Measurements from ENCODE around the gene MMAB. TPM values are rescaled to one million over a fixed set of nuclear protein-coding genes. Genes with fewer than 3 reads are reported as not detected.

MMAB gene
- total and polyA plus RNA-seq, 3 experiments from 2014 or later, result 15.7 to 44.2 (median 38.5) TPM

DNA sequence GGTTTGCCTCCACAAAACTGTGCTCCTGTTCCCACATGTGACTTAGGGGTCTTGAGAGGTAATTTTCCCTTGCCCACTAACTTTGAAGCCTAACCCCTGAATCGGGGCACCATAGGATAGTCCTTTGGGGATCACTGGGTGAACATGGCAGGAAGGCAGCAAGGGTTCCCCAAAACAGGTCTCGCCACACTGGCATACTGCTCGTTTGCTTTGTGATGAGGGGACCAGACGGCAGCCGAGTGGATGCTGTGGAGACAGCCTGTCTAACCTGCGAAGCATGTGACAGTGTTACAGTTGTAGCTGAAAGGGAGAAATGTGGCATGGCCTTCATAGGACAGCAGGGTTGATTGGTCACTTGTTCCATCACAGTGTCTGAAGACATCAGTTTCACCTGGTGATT is 53.5 kb downstream of the MMAB start:
- Mint-ChIP-seq H3K36me3 (peaks cover 13 to 94% (median 46%) of the 10 kb centered on the region in 3 donors), H3K9me3 (no peaks in the 10 kb centered on the region), H3K4me1 (peaks cover 0 to 5% (median 0%) of the 10 kb centered on the region in 3 donors), H3K4me3 (no peak overlapping the region), H3K27ac (no peak overlapping the region), H3K27me3 (peaks cover 0 to 2% of the 10 kb centered on the region in 2 donors)
- H3K36me3 ChIP-seq (ENCODE audit: insufficient read depth, low read length), result peaks cover 52% of the 10 kb centered on the region
- no peak overlapping the region for H3K27ac ChIP-seq (ENCODE audit: low read depth, low read length)
- ChIA-PET POLR2A (no interaction called here), CTCF (interaction anchor here (1.3 to 4.1 kb wide), 3 partner anchors 40 to 255 kb away, joined by 3 to 26 read pairs (median 3); no protein-coding TSS in a partner anchor)
- DNase-seq, result no peak
- no peaks in the 10 kb centered on the region for H3K4me1 ChIP-seq (ENCODE audit: insufficient read depth, low read length)
- no peaks in the 10 kb centered on the region for H3K9me3 ChIP-seq (ENCODE audit: low read length)
- no peak overlapping the region for H3K4me3 ChIP-seq (ENCODE audit: low read length)
- H3K27me3 ChIP-seq (ENCODE audit: insufficient read depth, low read length, poor library complexity, severe bottlenecking), result no peaks in the 10 kb centered on the region

DNA sequence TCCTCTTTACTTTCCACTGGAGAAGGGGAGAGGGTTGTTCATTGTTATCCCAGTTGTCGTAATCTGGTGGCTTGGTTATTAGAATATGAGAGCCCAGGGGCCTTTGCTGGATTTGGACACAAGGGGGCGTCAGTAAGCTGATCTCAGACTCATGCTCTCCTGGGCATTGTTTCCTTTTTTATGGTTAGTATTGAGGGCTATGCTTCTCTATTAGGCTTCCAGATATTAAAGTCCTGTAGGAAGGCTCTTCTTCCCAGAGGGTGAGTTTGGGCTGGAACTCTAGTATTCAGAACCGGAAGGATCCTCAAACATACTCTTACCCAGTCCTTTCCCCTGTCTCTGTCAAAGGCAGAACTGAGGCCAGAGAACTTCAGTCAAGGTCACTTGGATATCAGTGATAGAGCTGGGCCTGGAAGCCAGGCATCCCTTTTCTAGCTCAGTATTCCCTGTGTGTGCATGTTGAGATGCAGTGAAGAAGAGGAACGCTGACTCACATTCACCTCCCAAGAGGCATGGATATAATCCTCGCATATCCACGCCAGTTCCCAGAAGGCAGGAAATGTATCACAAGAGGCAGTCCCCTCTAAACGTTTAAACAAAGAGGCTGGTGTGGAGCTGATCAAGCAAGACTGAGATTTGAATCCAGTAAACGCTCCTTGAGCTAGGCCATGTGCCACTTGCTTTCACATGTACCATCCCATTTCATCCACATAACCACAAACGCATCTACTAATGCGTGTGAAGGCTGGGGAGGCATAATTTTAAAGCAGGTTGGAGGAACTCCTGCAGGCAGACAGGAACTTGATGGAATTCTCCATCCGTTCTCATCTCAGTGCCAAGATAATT is 54.3 kb downstream of the MMAB start:
- Mint-ChIP-seq H3K4me3 (no peak overlapping the region), H3K4me1 (peaks cover 0 to 5% (median 0%) of the 10 kb centered on the region in 3 donors), H3K9me3 (no peaks in the 10 kb centered on the region), H3K27me3 (peaks cover 0 to 2% of the 10 kb centered on the region in 2 donors), H3K36me3 (peaks cover 17 to 94% (median 46%) of the 10 kb centered on the region in 3 donors), H3K27ac (peak overlapping the region in 4 of 8 donors; percentile 7 to 78 (median 53))
- Histone ChIP-seq H3K27ac (ENCODE audit: low read depth, low read length) (no peak overlapping the region), H3K27me3 (ENCODE audit: insufficient read depth, low read length, poor library complexity, severe bottlenecking) (no peaks in the 10 kb centered on the region), H3K4me1 (ENCODE audit: insufficient read depth, low read length) (no peaks in the 10 kb centered on the region), H3K4me3 (ENCODE audit: low read length) (no peak overlapping the region), H3K9me3 (ENCODE audit: low read length) (no peaks in the 10 kb centered on the region), H3K36me3 (ENCODE audit: insufficient read depth, low read length) (peaks cover 54% of the 10 kb centered on the region)
- CTCF ChIA-PET, result interaction anchor here (0.7 to 4.1 kb wide), 5 partner anchors 9 to 256 kb away, joined by 3 to 26 read pairs (median 3); no protein-coding TSS in a partner anchor
- POLR2A ChIA-PET, result no interaction called here
- DNase-seq, result peak; percentile 33 to 66 (median 42)

DNA sequence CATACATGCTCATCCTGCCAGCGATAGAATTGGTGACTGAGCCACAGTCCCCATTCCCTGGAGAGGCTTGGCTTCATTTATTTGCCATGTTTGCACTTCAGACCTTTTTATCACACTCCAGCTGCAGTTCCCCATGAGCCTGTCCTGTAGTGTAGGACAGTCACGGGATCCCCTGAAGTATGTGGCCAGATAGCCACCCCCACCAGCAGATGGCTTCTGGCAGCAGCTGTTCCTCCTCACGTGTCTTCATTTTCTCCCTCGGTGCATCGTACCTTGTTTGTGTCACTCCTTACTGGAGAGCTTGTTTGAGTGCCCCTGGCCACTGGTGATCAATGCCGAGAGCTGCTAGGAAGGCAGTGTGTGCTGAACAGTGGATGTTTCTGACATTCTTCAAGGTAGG is 55.7 kb downstream of the MMAB start:
- no peak for DNase-seq
- H3K27me3 ChIP-seq (ENCODE audit: insufficient read depth, low read length, poor library complexity, severe bottlenecking), result no peaks in the 10 kb centered on the region
- H3K9me3 ChIP-seq (ENCODE audit: low read length), result no peaks in the 10 kb centered on the region
- H3K36me3 ChIP-seq (ENCODE audit: insufficient read depth, low read length), result peaks cover 58% of the 10 kb centered on the region
- Mint-ChIP-seq H3K9me3 (no peaks in the 10 kb centered on the region), H3K4me1 (peaks cover 0 to 5% (median 0%) of the 10 kb centered on the region in 3 donors), H3K27me3 (no peaks in the 10 kb centered on the region), H3K4me3 (no peak overlapping the region), H3K27ac (no peak overlapping the region), H3K36me3 (peaks cover 17 to 93% (median 45%) of the 10 kb centered on the region in 3 donors)
- H3K4me3 ChIP-seq (ENCODE audit: low read length), result no peak overlapping the region
- POLR2A ChIA-PET, result no interaction called here
- no peaks in the 10 kb centered on the region for H3K4me1 ChIP-seq (ENCODE audit: insufficient read depth, low read length)
- no peak overlapping the region for H3K27ac ChIP-seq (ENCODE audit: low read depth, low read length)
- CTCF ChIA-PET, result interaction anchor here (4.1 kb wide), 1 partner anchor 257 kb away, joined by 26 read pairs; no protein-coding TSS in a partner anchor

DNA sequence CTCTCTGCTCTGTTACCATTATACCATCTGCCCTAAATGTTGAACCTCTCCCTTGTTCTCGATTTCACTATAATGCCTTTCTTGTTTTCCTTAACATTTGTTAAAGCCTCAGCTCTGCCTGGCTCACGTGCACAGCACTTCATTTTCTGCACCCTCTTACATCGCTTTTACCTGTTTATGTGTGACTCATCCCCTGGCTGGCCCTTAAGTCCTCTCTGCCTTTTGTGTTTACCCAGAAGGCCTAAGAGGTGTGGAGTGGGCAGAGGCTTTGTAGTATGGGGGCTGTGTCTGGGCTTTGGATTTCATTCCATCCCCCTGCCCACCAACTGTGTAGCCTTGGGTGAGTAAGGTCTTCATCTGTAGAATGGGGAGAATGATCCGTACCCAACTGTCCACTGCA is 59.3 kb downstream of the MMAB start:
- Mint-ChIP-seq H3K4me3 (no peak overlapping the region), H3K4me1 (peaks cover 0 to 5% (median 0%) of the 10 kb centered on the region in 3 donors), H3K9me3 (no peaks in the 10 kb centered on the region), H3K36me3 (peaks cover 19 to 93% (median 48%) of the 10 kb centered on the region in 3 donors), H3K27ac (no peak overlapping the region), H3K27me3 (no peaks in the 10 kb centered on the region)
- Histone ChIP-seq H3K4me1 (ENCODE audit: insufficient read depth, low read length) (no peaks in the 10 kb centered on the region), H3K27me3 (ENCODE audit: insufficient read depth, low read length, poor library complexity, severe bottlenecking) (no peaks in the 10 kb centered on the region), H3K36me3 (ENCODE audit: insufficient read depth, low read length) (peaks cover 55% of the 10 kb centered on the region), H3K27ac (ENCODE audit: low read depth, low read length) (no peak overlapping the region), H3K4me3 (ENCODE audit: low read length) (no peak overlapping the region), H3K9me3 (ENCODE audit: low read length) (no peaks in the 10 kb centered on the region)
- ChIA-PET CTCF (no interaction called here), POLR2A (no interaction called here)
- DNase-seq, result no peak

DNA sequence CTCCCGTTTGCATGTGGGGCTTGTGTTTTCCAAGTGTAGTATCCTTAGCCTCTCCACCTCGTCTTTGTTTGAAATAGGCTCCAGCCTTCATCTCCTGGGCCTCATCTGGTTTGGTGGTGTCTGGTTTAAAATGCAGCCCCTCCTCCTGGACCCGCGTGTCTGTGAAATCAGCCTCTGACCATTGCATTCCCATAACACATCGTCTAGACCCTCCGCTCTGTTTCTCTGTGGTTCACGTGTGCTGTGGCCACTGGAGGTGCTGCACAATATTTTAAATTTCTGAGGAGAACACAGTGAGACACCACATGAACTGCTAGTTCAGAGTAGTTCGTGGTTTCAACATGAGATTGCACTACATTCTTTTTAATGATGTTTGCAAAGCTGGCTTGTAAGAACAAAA is 60.3 kb downstream of the MMAB start:
- Mint-ChIP-seq H3K27me3 (no peaks in the 10 kb centered on the region), H3K4me3 (no peak overlapping the region), H3K36me3 (peaks cover 10 to 93% (median 42%) of the 10 kb centered on the region in 3 donors), H3K27ac (peak overlapping the region in 1 of 8 donors; percentile 7), H3K9me3 (no peaks in the 10 kb centered on the region), H3K4me1 (no peaks in the 10 kb centered on the region)
- no peak overlapping the region for H3K27ac ChIP-seq (ENCODE audit: low read depth, low read length)
- peaks cover 55% of the 10 kb centered on the region for H3K36me3 ChIP-seq (ENCODE audit: insufficient read depth, low read length)
- no peaks in the 10 kb centered on the region for H3K4me1 ChIP-seq (ENCODE audit: insufficient read depth, low read length)
- DNase-seq, result no peak
- H3K27me3 ChIP-seq (ENCODE audit: insufficient read depth, low read length, poor library complexity, severe bottlenecking), result no peaks in the 10 kb centered on the region
- H3K4me3 ChIP-seq (ENCODE audit: low read length), result no peak overlapping the region
- POLR2A ChIA-PET, result no interaction called here
- no peaks in the 10 kb centered on the region for H3K9me3 ChIP-seq (ENCODE audit: low read length)
- CTCF ChIA-PET, result no interaction called here

DNA sequence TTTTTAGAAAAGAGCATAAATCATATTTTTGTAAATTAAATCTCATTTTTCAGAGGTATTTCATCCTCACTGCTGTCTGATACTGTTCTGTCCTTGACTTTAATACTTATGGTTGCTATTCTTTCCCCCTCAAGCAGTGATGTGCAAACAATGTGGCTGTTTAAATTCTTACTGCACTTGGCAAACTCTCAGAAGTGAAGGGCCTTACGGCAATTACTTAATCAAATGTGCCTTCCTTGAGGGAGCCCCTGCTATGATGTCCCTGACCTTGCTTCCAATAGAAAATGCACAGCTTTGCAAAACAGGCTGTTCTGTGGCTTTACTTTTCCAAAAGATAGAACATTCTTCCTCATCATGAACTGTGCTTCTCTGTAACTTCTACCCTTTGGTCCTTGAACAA is 60.7 kb downstream of the MMAB start:
- Mint-ChIP-seq H3K9me3 (no peaks in the 10 kb centered on the region), H3K36me3 (peaks cover 10 to 93% (median 38%) of the 10 kb centered on the region in 3 donors), H3K27ac (no peak overlapping the region), H3K4me1 (no peaks in the 10 kb centered on the region), H3K27me3 (no peaks in the 10 kb centered on the region), H3K4me3 (no peak overlapping the region)
- Histone ChIP-seq H3K9me3 (ENCODE audit: low read length) (no peaks in the 10 kb centered on the region), H3K36me3 (ENCODE audit: insufficient read depth, low read length) (peaks cover 54% of the 10 kb centered on the region), H3K4me1 (ENCODE audit: insufficient read depth, low read length) (no peaks in the 10 kb centered on the region), H3K27me3 (ENCODE audit: insufficient read depth, low read length, poor library complexity, severe bottlenecking) (no peaks in the 10 kb centered on the region), H3K27ac (ENCODE audit: low read depth, low read length) (no peak overlapping the region), H3K4me3 (ENCODE audit: low read length) (no peak overlapping the region)
- ChIA-PET CTCF (no interaction called here), POLR2A (no interaction called here)
- no peak for DNase-seq

DNA sequence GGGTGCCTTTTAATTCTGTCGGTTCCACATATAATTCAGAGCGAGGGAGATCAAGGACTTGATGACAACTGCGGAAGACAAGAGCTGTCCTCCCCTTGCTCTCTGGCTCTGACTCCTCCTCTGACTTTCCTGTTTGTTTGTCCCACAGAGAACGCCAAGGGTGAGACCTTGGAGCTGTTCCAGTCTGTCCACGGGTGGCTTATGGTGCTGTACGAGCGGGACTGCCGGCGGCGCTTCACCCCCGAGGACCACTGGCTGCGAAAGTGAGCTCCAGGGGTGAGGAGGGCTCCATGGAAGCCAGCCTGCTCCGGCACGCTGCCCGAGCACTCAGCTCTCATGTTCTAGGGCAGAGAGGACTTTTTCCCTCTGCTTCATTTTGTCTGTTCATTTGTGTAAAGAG is 63.1 kb downstream of the MMAB start:
- H3K4me3 ChIP-seq (ENCODE audit: low read length), result no peak overlapping the region
- Mint-ChIP-seq H3K36me3 (peaks cover 13 to 94% (median 26%) of the 10 kb centered on the region in 3 donors), H3K27ac (peak overlapping the region in 1 of 8 donors; percentile 1), H3K27me3 (no peaks in the 10 kb centered on the region), H3K4me1 (no peaks in the 10 kb centered on the region), H3K4me3 (no peak overlapping the region), H3K9me3 (no peaks in the 10 kb centered on the region)
- peaks cover 56% of the 10 kb centered on the region for H3K36me3 ChIP-seq (ENCODE audit: insufficient read depth, low read length)
- POLR2A ChIA-PET, result no interaction called here
- H3K27ac ChIP-seq (ENCODE audit: low read depth, low read length), result no peak overlapping the region
- H3K9me3 ChIP-seq (ENCODE audit: low read length), result no peaks in the 10 kb centered on the region
- no peaks in the 10 kb centered on the region for H3K27me3 ChIP-seq (ENCODE audit: insufficient read depth, low read length, poor library complexity, severe bottlenecking)
- CTCF ChIA-PET, result interaction anchor here (1.2 kb wide), 1 partner anchor 9 kb away, joined by 3 read pairs; no protein-coding TSS in a partner anchor
- DNase-seq, result no peak
- no peaks in the 10 kb centered on the region for H3K4me1 ChIP-seq (ENCODE audit: insufficient read depth, low read length)

DNA sequence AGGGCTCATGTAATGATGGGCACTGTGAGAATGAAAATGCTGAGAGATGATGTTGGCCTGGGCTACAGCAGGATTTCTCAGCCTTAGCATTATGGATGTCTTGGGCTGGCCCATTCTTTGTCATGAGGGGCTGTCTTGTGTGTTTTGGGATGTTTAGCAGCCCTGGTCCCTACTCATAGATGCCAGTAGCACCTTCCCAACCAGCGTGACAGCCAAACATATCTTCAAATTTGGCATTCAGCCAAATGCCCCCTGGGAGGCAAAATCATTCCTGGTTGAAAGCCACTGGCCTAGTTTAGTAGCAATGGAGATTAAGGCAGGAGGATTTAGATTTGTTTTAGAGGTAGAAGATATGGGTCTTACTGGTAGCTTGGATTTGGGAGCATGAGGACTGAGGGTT is 69.2 kb downstream of the MMAB start:
- DNase-seq, result no peak
- H3K4me1 ChIP-seq (ENCODE audit: insufficient read depth, low read length), result no peaks in the 10 kb centered on the region
- POLR2A ChIA-PET, result no interaction called here
- no peak overlapping the region for H3K4me3 Mint-ChIP-seq
- H3K27me3 ChIP-seq (ENCODE audit: insufficient read depth, low read length, poor library complexity, severe bottlenecking), result no peaks in the 10 kb centered on the region
- CTCF ChIA-PET, result no interaction called here
- no peaks in the 10 kb centered on the region for H3K9me3 Mint-ChIP-seq
- no peaks in the 10 kb centered on the region for H3K9me3 ChIP-seq (ENCODE audit: low read length)
- H3K27me3 Mint-ChIP-seq, result no peaks in the 10 kb centered on the region
- H3K27ac ChIP-seq (ENCODE audit: low read depth, low read length), result no peak overlapping the region
- H3K27ac Mint-ChIP-seq, result peak overlapping the region in 1 of 8 donors; percentile 3
- H3K36me3 Mint-ChIP-seq, result peaks cover 4 to 94% (median 23%) of the 10 kb centered on the region in 3 donors
- H3K4me1 Mint-ChIP-seq, result no peaks in the 10 kb centered on the region
- H3K4me3 ChIP-seq (ENCODE audit: low read length), result no peak overlapping the region
- peaks cover 53% of the 10 kb centered on the region for H3K36me3 ChIP-seq (ENCODE audit: insufficient read depth, low read length)
